ENCODE results near the gene SLC45A2.

Gene SLC45A2

DNA sequence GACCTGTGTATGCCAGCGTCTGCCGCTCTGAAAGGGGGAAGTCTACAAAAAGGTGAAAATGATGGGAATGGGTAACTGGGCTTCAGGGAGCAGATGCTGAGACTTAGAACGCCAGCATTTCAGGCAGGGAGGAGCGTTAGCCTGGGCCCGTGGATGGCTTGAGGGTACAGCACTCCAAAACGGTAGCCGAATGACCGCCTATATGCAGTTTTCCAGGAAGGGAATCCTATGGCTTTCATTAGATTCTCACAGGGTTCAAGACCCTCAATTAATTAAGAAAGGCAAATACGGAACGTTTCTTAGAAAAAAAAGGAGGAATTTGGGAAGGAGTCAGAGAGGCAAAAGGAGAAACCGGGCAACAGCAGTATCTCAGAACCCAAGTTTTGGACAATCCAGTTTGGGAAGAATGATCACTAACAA lies 22.7 kb upstream of the SLC45A2 start:
- peak; percentile 10 for DNase-seq (ENCODE audit: low spot score)

GRCh38 chr5:34005681-34006080 lies 21.2 kb upstream of the SLC45A2 start:
- DNase-seq (ENCODE audit: low spot score) = no peak

DNA sequence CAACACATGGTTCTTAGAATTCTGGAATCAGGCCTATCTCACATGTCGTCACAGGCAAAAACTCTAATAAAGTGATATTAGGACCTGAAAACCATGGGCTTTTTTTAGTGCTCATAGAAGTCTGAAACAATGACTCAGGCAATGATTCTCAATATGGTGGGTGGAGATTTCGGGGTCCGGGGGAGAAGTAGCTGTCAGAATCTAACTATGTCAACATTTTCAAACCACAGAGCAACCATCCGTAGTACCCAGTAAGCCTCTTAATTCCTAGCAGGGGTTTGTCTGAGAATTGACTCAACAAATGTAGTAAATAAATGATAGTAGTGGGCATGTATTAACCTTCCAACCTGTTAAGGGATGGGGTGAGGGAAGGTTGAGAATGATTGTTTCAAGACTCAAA lies 20.7 kb upstream of the SLC45A2 start:
- no peak for DNase-seq (ENCODE audit: low spot score)

DNA sequence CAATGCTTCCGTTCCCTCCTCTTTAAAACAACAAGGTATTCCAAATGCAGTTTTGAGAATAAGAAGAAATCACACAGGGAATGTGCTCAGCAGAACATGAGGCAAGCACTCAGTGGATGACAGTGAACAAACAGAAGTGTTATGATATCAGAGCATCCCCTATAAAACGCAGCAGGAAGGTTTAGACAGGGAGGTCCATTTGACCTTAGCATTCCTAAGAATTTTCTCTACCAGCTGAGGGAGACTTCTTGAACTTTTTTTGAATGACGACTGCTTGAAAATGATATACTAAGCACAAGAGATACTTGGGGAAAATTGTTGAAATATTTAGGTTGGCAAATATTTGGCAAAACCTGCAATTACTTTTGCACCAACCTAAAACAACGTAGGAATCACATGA lies 19.4 kb upstream of the SLC45A2 start:
- DNase-seq (ENCODE audit: low spot score) = no peak

GRCh38 chr5:34002629-34003328 lies 18.3 kb upstream of the SLC45A2 start:
- DNase-seq (ENCODE audit: low spot score) = no peak

GRCh38 chr5:34001241-34001841 lies 16.8 kb upstream of the SLC45A2 start:
- no peak for DNase-seq (ENCODE audit: low spot score)

DNA sequence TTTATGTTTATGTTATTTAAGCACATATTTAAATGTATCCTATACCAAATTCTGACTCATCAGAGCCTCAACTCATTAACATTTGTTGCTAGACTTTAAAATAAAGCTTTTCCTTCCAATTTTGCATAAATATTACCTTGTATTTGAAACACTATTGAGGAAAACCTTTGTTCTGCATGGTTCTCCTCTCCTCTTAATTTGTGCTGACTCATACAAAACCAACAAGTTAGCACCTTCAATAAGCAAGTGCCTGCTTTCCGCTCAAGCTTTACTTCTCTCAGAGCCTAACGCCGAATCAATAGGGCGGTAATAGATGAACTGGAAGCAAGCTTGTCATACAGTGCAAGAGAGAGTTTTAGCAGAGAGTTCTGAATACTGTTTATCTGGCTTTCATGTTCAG lies 15.5 kb upstream of the SLC45A2 start:
- no peak for DNase-seq (ENCODE audit: low spot score)

DNA sequence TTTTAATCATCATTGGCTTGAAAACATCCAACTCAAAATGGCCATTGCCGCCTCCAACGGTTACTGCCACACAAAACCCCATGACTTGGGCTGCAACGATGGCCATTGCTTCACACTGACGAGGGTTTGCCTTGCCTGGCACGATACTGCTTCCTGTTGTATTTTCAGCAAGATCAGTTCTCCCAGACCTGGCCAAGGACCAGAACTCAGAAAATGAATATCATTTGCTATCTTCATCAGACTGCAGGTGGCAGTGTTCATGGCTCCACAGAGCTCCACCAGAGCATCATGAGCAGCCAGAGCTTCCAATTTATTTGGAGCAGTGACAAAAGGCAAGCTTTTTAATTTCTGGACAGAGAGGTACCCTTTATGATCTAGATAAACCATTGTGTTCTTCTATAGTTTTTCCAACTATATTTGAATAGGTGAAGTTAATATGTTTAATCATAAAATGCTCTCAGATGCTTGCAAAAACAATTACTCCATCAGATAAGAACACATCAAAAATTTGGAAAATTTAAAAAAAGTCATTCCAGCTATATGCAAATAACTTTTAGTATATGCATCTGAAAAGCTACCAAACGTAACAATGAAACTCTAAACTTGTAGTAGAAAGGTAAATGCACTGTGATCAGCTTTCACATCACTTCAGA lies 13.0 kb upstream of the SLC45A2 start:
- peak; percentile 66 for DNase-seq (ENCODE audit: low spot score)

- DNase-seq (ENCODE audit: low spot score) = no peak
Measured at GRCh38 chr5:33995865-33996264, 11.4 kb upstream of the SLC45A2 start.

- DNase-seq (ENCODE audit: low spot score) = no peak
Measured at GRCh38 chr5:33994845-33995244, 10.4 kb upstream of the SLC45A2 start.

GRCh38 chr5:33992864-33993263 lies 8.4 kb upstream of the SLC45A2 start:
- DNase-seq (ENCODE audit: low spot score) = no peak

- no peak for DNase-seq (ENCODE audit: low spot score)
Measured at GRCh38 chr5:33985447-33985846, 954 bp upstream of the SLC45A2 start.

DNA sequence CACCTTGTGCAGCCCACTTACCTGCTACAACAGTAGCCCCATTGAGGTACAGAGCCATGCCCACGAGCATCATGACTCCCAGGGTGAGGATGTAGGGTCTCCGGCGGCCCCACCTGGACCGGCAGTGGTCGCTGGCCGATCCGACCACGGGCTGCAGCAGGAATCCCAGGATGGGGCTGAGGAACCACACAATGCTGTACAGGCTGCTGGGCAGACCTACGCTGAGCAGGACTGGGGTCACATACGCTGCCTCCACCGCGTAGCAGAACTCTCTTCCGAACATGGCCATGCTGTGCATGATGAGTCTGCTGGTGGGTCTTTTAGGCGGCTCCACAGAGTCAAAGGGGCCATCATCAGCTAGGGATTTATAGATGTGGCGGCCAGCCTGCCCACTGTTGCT lies 315 bp downstream of the SLC45A2 start:
- DNase-seq (ENCODE audit: low spot score) = no peak

GRCh38 chr5:33981408-33982162 lies 2.9 kb downstream of the SLC45A2 start:
- no peak for DNase-seq (ENCODE audit: low spot score)

DNA sequence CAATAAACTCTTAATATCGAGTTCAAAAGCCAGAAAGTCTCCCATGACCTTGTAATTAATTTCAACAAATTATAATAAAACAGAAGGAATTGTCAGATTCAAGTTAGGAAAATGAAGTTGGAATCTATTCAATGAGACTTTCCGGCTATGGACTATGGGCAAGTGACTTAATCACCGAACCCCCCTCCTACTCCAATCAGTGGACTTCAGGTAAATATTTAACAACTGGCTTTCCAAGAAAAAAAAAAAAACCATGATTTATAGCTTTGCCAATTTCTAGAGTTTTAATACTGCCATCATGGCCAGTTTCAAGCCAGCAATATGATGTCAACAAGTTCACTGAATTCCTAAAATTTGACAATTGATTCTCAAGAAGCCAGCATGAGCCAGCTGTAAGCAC lies 4.5 kb downstream of the SLC45A2 start:
- no peak for DNase-seq (ENCODE audit: low spot score)

GRCh38 chr5:33978306-33978705 lies 6.2 kb downstream of the SLC45A2 start:
- DNase-seq (ENCODE audit: low spot score) = no peak

- no peak for DNase-seq (ENCODE audit: low spot score)
Measured at GRCh38 chr5:33976307-33976706, 8.2 kb downstream of the SLC45A2 start.

- DNase-seq (ENCODE audit: low spot score) = no peak
Measured at GRCh38 chr5:33975852-33976251, 8.6 kb downstream of the SLC45A2 start.

DNA sequence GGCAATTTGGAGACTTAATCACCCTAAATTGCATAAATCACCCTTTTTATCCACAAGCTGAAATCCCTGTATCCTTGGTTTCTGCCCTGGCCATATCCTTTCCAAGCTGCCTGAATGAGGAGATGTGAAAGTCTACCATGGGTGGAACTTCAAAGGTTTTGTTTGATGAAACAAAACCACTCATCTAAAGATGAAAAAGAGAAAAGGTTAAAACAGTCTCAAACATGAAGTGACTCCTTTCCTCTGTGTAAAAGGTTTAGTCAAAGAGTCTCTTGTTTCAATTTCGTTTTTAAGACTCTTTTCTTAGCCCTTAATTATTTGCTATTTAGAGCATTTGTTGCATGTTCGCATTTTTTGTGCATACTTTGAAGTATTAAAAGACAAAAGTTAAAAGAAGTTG lies 11.2 kb downstream of the SLC45A2 start:
- DNase-seq (ENCODE audit: low spot score) = no peak

- DNase-seq (ENCODE audit: low spot score) = peak; percentile 18
Measured at GRCh38 chr5:33969572-33970452, 14.7 kb downstream of the SLC45A2 start.

- DNase-seq (ENCODE audit: low spot score) = no peak
Measured at GRCh38 chr5:33968211-33969005, 16.1 kb downstream of the SLC45A2 start.
